Hepatocyte (in vitro differentiated cells): ENCODE measurements around the gene TTC7B.

Experiments
- CTCF ChIP-seq: fragments of 200-600 bp; sonication (generic); IDR thresholded peaks from 2 replicates; pipeline ENCODE4 v1.5.1; 2016; ENCODE audit warnings: antibody characterized with exemption, mild to moderate bottlenecking; ENCODE audit not compliant: poor library complexity
- EZH2 ChIP-seq: fragments of 200-600 bp; sonication (generic); IDR thresholded peaks from 2 replicates; pipeline ENCODE4 v1.6.1; 2016; ENCODE audit warnings: antibody characterized with exemption, mild to moderate bottlenecking, borderline replicate concordance
- EZH2phosphoT487 ChIP-seq: fragments of 200-600 bp; sonication (generic); IDR thresholded peaks from one replicate; pipeline ENCODE4 v1.6.1; 2018; ENCODE audit warnings: antibody characterized with exemption, mild to moderate bottlenecking, low read depth, moderate library complexity; ENCODE audit not compliant: unreplicated experiment, severe bottlenecking

GRCh38 chr14:90797919-90798318 lies 18.3 kb downstream of the TTC7B start:
- TF ChIP-seq CTCF, result no peak
- no peak for TF ChIP-seq EZH2phosphoT487
- TF ChIP-seq EZH2, result no peak
